HCT116 (cell line): Measurements from ENCODE around the gene PRICKLE3. TPM values are rescaled to one million over a fixed set of nuclear protein-coding genes. Genes with fewer than 3 reads are reported as not detected.

ENCODE experiments used
- ATAC-seq: fragments of 200-7000 bp; cut with Tn5 transposase; 2 replicates; pipeline ENCODE4 v1.9.1; 2020; ENCODE audit warnings: mild to moderate bottlenecking, moderate library complexity
- BruUV-seq: library from RNA; stranded (reverse); fragments of 400-500 nt; replicated peaks from 2 replicates; lab custom pipeline; 2021; lab: Mats Ljungman, UMichigan
- CTCF ChIA-PET: fragments of 300-600 bp; sonication (Branson Sonifier 250); formaldehyde crosslinking; loops from one replicate; lab custom pipeline; 2021; ENCODE audit warnings: antibody characterized with exemption; lab: Charles Lee
- POLR2A ChIA-PET: fragments of 300-600, 350-600 bp; sonication (Branson Sonifier 250); formaldehyde crosslinking; loops from one replicate; lab custom pipeline; 2021; ENCODE audit warnings: antibody characterized with exemption; lab: Charles Lee
- RAD21 ChIA-PET, 2 experiments: fragments of 300-600 bp; sonication (Branson Sonifier 250); formaldehyde crosslinking; loops; one replicate each; lab custom pipeline; 2023; ENCODE audit warnings: low total read pairs in 2 of 2; ENCODE audit not compliant: uncharacterized antibody in 2 of 2, unreplicated experiment in 2 of 2, low non-redundant PET in 1 of 2; lab: Charles Lee
- DNase-seq: peaks from one replicate; pipeline ENCODE4 v3.0.0-alpha.2; 2010; ENCODE audit warnings: low read depth, low spot score
- H2AFZ ChIP-seq: fragments of 200-600 bp; shearing (Covaris generic), sonication (generic); 2 replicates; pipeline ENCODE4 v1.6.1; 2017; ENCODE audit warnings: low read depth, mixed run types, mixed read lengths, antibody characterized with exemption, low read length; ENCODE audit not compliant: poor library complexity, severe bottlenecking
- H3K27ac ChIP-seq: 2 replicates; pipeline ENCODE4 v1.5.1; 2012; ENCODE audit warnings: low read depth, low read length
- H3K27me3 ChIP-seq: fragments of 200-600 bp; sonication (generic); 2 replicates; pipeline ENCODE4 v1.6.1; 2016; ENCODE audit warnings: mixed run types, low read length, mixed read lengths; ENCODE audit not compliant: insufficient read depth
- H3K36me3 ChIP-seq, 2 experiments: fragments of 200-500 bp in 1 of 2; fragments of 200-600 bp in 1 of 2; sonication (Bioruptor generic) in 1 of 2; sonication (generic) in 1 of 2; 2 replicates each; pipeline versions ENCODE4 v1.5.1 to v1.6.1; 2014 to 2016; ENCODE audit warnings: low read length in 2 of 2, inconsistent platforms in 1 of 2, mixed read lengths in 1 of 2, mixed run types in 1 of 2; ENCODE audit not compliant: insufficient read depth in 2 of 2, control insufficient read depth in 1 of 2
- H3K4me1 ChIP-seq, 2 experiments: fragments of 200-600 bp in 1 of 2; sonication (generic) in 1 of 2; 2 replicates each; pipeline versions ENCODE4 v1.5.1 to v1.6.1; 2012 to 2017; ENCODE audit warnings: low read length in 2 of 2, inconsistent platforms in 1 of 2, mild to moderate bottlenecking in 1 of 2, mixed read lengths in 1 of 2, mixed run types in 1 of 2, moderate library complexity in 1 of 2; ENCODE audit not compliant: insufficient read depth in 2 of 2, control insufficient read depth in 1 of 2
- H3K4me2 ChIP-seq: fragments of 200-600 bp; sonication (generic); 2 replicates; pipeline ENCODE4 v1.6.1; 2017; ENCODE audit warnings: mixed run types, low read length, mixed read lengths
- H3K4me3 ChIP-seq, 2 experiments: fragments of 200-600 bp in 1 of 2; sonication (generic) in 1 of 2; replicated peaks in 1 of 2; 2 replicates each; pipeline ENCODE4 v1.5.1; 2011 to 2016; ENCODE audit warnings: low read length in 2 of 2, control low read depth in 1 of 2, low read depth in 1 of 2, mild to moderate bottlenecking in 1 of 2, mixed read lengths in 1 of 2, mixed run types in 1 of 2
- H3K79me2 ChIP-seq: fragments of 200-600 bp; sonication (generic); 2 replicates; pipeline ENCODE4 v1.6.1; 2017; ENCODE audit warnings: mild to moderate bottlenecking, mixed run types, low read length, moderate library complexity, mixed read lengths; ENCODE audit not compliant: insufficient read depth
- H3K9ac ChIP-seq: fragments of 200-600 bp; sonication (generic); 2 replicates; pipeline ENCODE4 v1.6.1; 2016; ENCODE audit warnings: low read length, mixed read lengths
- H3K9me2 ChIP-seq: fragments of 200-600 bp; sonication (generic), shearing (Covaris generic); 2 replicates; pipeline ENCODE4 v1.6.1; 2017; ENCODE audit warnings: mixed run types, mild to moderate bottlenecking, moderate library complexity; ENCODE audit not compliant: insufficient read depth
- H3K9me3 ChIP-seq, 2 experiments: fragments of 200-500 bp in 1 of 2; fragments of 200-600 bp in 1 of 2; sonication (Bioruptor generic) in 1 of 2; sonication (generic) in 1 of 2; 2 replicates each; pipeline ENCODE4 v1.6.1; 2014 to 2017; ENCODE audit warnings: low read length in 2 of 2, mixed read lengths in 2 of 2, inconsistent platforms in 1 of 2, low read depth in 1 of 2, mild to moderate bottlenecking in 1 of 2, mixed run types in 1 of 2, moderate library complexity in 1 of 2; ENCODE audit not compliant: control insufficient read depth in 1 of 2, insufficient read depth in 1 of 2
- H4K20me1 ChIP-seq: fragments of 200-600 bp; sonication (generic), shearing (Covaris generic); 2 replicates; pipeline ENCODE4 v1.6.1; 2017; ENCODE audit warnings: mixed run types, mild to moderate bottlenecking, moderate library complexity; ENCODE audit not compliant: insufficient read depth
- EGR1 ChIP-seq: IDR thresholded peaks from 2 replicates; pipeline ENCODE4 v1.6.1; 2012; ENCODE audit warnings: low read depth
- EZH2 ChIP-seq: fragments of 200-600 bp; sonication (generic); IDR thresholded peaks from 2 replicates; pipeline ENCODE4 v1.6.1; 2017; ENCODE audit warnings: antibody characterized with exemption, mixed run types
- POLR2A ChIP-seq: IDR thresholded peaks from 2 replicates; pipeline ENCODE4 v1.7.0; 2011; ENCODE audit warnings: borderline replicate concordance; ENCODE audit not compliant: insufficient read depth, insufficient read length; ENCODE audit errors: extremely low read depth
- SP1 ChIP-seq: IDR thresholded peaks from 2 replicates; pipeline ENCODE4 v1.6.1; 2012; ENCODE audit warnings: low read depth
- TCF7L2 ChIP-seq: IDR thresholded peaks from 2 replicates; pipeline ENCODE4 v1.7.0; 2011; ENCODE audit warnings: borderline replicate concordance, inconsistent platforms; ENCODE audit not compliant: insufficient read depth, insufficient read length; ENCODE audit errors: extremely low read depth
- intact Hi-C: fragments of 100-400 bp; cut with micrococcal nuclease; formaldehyde crosslinking; loops from 2 replicates; pipeline ENCODE4 v1.10.0; 2022
- total RNA-seq: library from RNA; stranded (reverse); gene quantifications from one replicate; pipeline ENCODE4 v1.2.1, GENCODE V29; 2021; ENCODE audit not compliant: unreplicated experiment
- TF ChIP-seq, protein P1 (sequence below): IDR thresholded peaks from 2 replicates; pipeline ENCODE4 v1.6.1; 2012

Gene PRICKLE3
- total RNA-seq, 1 experiment from 2014 or later = 27.8 TPM

DNA sequence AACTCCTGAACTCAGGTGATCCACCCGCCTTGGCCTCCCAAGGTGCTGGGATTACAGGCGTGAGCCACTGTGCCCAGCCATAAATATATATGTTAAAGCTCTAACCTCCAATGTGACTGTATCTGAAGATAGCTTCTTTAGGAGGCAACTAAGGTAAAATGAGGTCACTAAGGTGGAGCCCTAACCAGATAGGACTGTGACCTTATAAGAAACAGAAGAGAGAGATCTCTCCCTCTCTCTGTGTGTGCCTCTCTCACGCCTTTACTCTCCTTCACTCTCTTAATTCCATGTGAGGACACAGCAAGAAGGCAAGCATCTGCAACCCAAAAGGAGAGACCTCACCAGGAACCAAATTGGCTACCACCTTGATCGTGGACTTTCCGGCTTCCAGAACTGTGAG, 24.5 kb downstream of the PRICKLE3 start:
- CTCF ChIA-PET = no interaction called here

DNA sequence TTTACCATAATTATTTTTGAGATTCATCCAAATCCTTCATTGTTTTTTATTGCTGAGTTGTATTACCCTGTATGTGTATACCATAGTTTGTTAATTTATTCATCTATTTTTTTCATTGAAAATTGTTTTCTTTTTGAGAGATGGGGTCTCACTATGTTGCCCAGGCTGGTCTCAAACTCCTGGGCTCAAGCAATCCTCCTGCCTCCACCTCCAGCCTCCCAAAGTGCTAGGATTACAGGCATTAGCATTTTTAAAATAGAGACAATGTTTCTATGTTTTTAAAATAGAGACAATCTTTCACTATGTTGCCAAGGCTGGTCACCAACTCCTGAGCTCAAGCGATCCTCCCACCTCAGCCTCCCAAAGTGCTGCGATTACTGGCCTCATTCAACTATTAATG, 25.3 kb downstream of the PRICKLE3 start:
- H3K4me3 ChIP-seq = no peak overlapping the region
- no peaks in the 10 kb centered on the region for H4K20me1 ChIP-seq
- no peak for TF ChIP-seq POLR2A
- TF ChIP-seq SP1 = no peak
- TF ChIP-seq, protein P1, sequence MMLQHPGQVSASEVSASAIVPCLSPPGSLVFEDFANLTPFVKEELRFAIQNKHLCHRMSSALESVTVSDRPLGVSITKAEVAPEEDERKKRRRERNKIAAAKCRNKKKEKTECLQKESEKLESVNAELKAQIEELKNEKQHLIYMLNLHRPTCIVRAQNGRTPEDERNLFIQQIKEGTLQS = no peak
- no peak for TF ChIP-seq EZH2
- no peak for TF ChIP-seq TCF7L2
- no peak for TF ChIP-seq EGR1
- no TSS peak for BruUV-seq
- ChIA-PET CTCF (no interaction called here), POLR2A (no interaction called here), RAD21 (no interaction called here)
- intact Hi-C loops = loop anchor here (10.0 kb wide), 1 partner anchor 116 kb away; the partner anchor contains the start of gene TFE3
- no peaks in the 10 kb centered on the region for H3K9me2 ChIP-seq
- H2AFZ ChIP-seq = no peak overlapping the region
- no peaks in the 10 kb centered on the region for H3K27me3 ChIP-seq
- DNase-seq (no peak), ATAC-seq (no peak)
- H3K79me2 ChIP-seq = no peaks in the 10 kb centered on the region
- H3K27ac ChIP-seq = no peak overlapping the region
- no peak overlapping the region for H3K4me2 ChIP-seq
- H3K36me3 ChIP-seq = no peaks in the 10 kb centered on the region
- H3K9me3 ChIP-seq = no peaks in the 10 kb centered on the region
- H3K4me1 ChIP-seq = peaks cover 12 to 40% of the 10 kb centered on the region in 2 experiments
- H3K9ac ChIP-seq = no peak overlapping the region

More for the DNA sequence above, 24.5 kb downstream of the PRICKLE3 start:
- ATAC-seq (no peak), DNase-seq (no peak)
- no peaks in the 10 kb centered on the region for H3K9me2 ChIP-seq
- no peaks in the 10 kb centered on the region for H3K36me3 ChIP-seq
- H3K9me3 ChIP-seq = no peaks in the 10 kb centered on the region
- H3K27me3 ChIP-seq = no peaks in the 10 kb centered on the region
- ChIA-PET RAD21 (no interaction called here), POLR2A (no interaction called here)
- peaks cover 12 to 39% of the 10 kb centered on the region in 2 experiments for H3K4me1 ChIP-seq
- BruUV-seq = no TSS peak
- no peak overlapping the region for H3K9ac ChIP-seq
- no peaks in the 10 kb centered on the region for H3K79me2 ChIP-seq
- intact Hi-C loops = loop anchor here (10.0 kb wide), 1 partner anchor 117 kb away; the partner anchor contains the start of gene TFE3
- no peak overlapping the region for H3K4me2 ChIP-seq
- TF ChIP-seq POLR2A (no peak), EZH2 (no peak)
- no peak overlapping the region for H2AFZ ChIP-seq
- H3K4me3 ChIP-seq = no peak overlapping the region
- H3K27ac ChIP-seq = no peak overlapping the region
- H4K20me1 ChIP-seq = no peaks in the 10 kb centered on the region
